LHCN-M2 (cell line): ENCODE measurements around the gene ADGRF1. TPM values are rescaled to one million over a fixed set of nuclear protein-coding genes. Genes with fewer than 3 reads are reported as not detected.
"Not testable (repeated sequence)": the region's sequence is repeated elsewhere in the genome, so short reads cannot be mapped to it uniquely, and the experiment has no call there.

ENCODE experiments used
- DNase-seq: peaks from one replicate; pipeline ENCODE4 v3.0.0-alpha.2; 2012; ENCODE audit warnings: low read depth
- total RNA-seq: library from RNA; depleted of rRNA; stranded (reverse); fragments of >200 nt; gene quantifications from 2 replicates; pipeline ENCODE4 v1.2.3, GENCODE V29; 2014

Gene ADGRF1
- total RNA-seq, 1 experiment from 2014 or later = not detected

DNA sequence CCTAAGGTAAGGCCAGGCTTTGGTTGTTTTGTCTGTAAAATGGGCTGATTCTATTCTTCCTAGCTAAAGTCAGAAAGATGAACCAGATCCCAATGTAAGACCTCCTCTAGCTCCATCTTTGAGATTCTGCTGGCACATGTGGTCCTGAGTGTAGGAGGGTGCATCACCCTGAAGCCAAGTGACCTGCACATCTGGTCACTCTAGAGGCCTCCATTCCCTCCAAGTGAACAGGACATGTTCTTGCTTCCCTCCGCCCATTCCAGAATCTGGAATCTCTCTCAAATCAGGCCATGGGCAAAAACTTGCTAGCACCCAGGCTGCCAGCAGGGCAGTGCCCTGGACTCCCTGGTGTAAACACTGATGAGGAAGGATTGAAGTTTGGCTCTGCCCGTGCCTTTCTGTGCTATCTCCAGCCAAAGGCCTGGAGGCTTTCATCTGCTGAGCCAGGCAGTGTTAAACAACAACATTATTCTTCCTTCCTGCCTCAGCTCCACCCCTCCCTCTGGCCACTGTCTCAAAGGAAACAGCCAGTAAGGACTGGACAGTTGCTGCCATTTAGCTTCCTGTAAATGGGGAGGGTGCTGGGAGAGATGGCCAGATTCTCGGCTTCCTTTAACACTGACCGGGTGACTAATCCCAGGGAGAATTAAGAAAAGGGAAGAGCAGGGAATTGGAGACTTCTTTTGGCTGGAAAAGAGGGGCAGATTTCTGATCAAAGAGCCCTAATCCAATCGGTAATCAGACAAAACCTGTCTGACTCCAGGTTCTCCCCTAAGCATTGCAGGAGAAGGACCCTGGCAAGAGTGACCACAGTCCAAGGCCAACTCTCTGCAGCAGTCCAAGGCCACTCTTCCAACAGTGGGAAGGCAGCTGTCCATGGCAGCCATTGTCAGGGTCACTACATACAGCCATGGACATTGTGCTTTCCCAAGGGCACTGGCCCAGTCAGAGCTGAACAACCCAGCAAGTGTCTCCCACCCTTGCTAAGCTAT lies 19.5 kb upstream of the ADGRF1 start:
- peak; percentile 35 for DNase-seq

DNA sequence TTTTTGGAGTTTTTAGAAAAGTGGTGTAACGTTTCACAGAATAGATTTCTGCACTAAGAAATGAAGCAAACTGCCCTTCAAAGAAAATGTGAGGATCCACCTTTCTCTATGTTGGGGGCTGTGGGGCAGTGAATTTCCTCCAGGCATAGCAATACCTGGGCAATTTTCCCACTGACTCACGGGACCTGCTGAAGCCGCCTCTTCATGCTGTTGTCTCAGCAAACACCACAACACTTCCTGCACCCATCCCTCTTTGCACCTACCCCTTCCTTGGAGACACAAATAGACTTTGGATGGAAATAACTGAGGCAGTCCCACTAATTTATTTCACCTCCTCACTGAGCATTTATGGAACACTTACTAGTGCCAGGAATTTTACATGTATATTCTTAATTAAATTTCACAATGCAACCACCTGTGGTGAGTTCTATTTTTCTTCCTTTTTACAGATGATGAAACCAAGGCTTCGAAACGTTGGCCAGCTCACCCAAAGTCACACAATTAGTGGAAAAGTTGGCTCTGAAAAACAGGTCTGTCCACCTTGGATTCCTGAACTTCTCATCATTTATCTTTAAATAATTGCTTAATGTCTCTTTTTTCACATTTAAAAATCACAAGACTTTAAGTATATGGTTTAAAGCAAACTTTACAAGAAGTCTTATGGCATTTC lies 17.2 kb upstream of the ADGRF1 start:
- DNase-seq = no peak

DNA sequence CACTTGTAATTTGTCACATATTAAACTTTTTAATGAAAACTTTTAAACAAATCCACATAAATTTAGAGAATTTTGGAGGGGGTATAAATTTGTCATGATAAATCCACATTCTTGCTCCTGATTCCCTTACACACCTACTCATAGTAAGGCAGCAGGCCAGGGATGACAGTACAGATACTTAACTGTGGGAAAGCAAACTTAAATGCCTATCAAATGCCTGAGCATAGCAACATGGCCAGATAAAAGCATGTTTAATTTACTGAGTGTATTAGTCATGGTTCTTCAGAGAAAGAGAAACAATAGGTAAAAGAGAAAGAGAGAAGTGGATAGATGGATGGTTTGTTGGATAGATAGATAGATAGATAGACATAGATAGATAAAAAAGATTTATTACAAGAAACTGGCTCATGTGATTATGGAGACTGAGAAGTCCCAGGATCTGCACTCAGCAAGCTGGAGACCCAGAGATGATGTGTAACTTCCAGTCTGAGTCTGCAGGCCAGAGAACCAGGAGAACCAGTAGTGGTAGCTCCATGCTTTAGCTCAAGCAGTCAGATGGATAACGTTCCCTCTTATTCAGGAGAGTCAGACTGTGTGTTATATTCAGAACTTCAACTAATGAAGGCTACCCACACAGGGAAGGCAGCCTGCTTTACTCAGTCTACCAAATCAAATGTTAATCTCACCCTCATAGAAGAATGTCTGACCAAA lies 15.9 kb upstream of the ADGRF1 start:
- DNase-seq = no peak

DNA sequence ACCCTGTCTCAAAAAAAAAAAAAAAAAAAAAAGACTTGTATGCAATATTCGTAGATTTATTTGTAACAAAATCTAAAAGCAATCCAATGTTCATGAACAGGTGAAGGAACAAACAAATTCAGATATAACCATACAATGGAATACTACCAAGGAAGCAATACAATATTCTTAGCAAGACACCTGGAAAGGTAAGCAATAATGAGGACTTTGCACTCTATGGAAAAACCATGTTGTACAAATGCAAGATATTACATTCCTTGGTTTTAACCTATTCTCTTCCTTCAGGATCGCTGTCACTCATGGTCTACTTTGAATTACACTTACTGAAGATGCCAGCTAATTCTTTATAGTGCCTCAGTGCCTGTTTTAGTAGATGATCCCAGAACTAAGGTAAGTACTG lies 14.7 kb upstream of the ADGRF1 start:
- DNase-seq = no peak

DNA sequence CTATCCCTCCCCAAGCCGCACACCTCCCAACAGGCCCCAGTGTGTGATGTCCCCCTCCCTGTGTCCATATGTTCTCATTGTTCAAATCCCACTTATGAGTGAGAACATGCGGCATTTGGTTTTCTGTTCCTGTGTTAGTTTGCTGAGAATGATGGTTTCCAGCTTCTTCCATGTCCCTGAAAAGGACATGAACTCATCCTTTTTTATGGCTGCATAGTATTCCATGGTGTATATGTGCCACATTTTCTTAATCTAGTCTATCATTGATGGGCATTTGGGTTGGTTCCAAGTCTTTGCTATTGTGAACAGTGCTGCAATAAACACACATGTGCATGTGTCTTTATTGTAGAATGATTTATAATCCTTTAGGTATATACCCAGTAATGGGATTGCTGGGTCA lies 12.2 kb upstream of the ADGRF1 start:
- not testable (repeated sequence) for DNase-seq

DNA sequence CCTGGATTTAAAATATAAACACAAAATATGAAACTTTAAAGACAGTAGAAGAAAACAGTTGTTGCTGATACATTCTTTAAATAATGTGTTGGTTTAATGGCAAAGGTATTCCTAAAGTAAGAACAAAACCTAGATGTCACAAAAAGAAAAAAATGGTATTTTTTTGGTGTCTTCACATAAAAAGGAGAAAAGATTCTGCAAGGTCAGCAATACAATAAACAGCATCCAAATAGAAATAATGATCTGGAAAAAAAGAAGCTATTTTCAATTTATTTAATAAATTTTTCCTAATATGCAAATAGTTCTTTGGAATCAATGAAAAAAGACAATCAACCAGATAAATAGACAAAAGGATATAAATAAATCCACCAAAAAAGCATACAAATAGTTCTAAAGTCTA lies 6.5 kb upstream of the ADGRF1 start:
- DNase-seq = no peak

DNA sequence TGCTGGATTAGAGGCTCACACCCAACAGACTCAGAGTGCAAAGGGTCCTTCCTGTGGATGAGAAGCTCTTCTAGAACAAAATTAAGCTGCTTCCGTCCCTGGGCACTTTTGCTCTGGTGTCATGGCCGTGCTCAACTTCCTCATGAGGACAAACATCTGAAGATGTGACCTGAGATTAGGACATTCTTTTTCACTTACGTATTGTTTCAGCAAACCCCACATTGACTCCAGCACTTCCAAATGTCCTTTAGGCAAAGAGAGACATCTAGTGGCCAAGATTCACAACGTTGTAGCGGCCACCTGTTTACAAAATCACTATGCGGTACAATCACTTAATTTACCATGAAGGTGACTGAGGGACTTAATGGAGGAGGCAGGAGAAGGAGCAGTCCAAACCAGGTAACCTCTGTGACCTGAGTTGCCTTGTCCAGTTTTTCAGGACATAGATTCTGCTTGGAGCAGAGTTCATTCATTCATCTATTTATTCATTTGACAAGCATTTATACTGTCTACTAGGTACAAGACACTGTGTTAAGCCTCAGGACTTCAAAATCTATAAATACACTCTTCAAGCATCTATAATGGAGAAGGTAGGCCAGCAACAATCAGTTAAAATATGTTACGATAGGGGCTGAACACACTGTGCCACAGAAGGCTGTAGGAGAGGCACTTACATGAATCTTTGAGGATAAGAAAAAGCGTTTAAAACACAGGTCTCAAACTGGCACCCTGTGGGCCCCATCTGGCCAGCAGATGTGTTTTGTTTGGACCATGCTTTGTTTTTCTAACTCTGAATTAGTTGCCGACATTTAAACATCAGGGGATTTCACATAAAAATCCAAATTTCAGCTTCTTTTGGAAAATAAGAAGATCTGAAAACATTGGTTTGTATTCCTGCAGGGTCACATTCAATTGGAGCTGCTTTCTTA lies 5.6 kb upstream of the ADGRF1 start:
- peak; percentile 68 for DNase-seq

DNA sequence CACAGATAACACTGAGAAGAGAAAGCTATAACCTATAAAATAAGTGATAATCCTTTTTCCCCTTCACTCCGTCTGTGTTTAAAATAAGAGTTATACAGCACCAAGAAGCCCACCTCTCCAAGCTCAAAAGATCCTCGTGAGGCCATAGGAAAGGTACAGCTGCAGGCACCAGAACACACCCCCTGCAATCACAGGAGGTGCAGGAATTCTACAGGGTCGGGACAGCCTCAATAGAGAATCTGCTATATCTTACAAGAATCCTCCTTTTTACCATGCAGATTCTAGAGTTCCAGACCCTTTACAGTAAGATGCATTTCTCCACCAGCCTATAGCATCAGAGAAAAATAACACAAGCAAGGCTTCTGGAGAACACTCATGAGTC lies 5.0 kb upstream of the ADGRF1 start:
- DNase-seq = no peak

DNA sequence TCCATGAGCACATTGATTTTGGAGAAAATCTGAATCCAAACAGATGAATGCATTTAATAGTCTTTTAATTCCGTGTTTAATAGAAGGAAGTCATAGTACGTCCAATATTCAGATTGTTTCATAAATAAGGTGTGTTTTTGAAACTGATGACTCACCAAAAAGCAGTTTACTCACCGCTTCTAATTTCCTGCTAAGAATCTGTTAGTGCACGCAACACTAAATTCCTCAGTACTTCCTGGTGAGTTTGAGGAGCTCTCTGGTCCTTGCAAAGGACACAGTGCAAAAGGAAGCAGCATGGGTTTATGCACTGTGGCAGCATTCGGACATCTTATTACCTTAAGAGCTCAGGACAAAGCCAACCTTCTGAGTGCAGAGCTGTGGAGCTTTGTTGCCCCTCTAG lies 2.3 kb upstream of the ADGRF1 start:
- peak; percentile 18 for DNase-seq

DNA sequence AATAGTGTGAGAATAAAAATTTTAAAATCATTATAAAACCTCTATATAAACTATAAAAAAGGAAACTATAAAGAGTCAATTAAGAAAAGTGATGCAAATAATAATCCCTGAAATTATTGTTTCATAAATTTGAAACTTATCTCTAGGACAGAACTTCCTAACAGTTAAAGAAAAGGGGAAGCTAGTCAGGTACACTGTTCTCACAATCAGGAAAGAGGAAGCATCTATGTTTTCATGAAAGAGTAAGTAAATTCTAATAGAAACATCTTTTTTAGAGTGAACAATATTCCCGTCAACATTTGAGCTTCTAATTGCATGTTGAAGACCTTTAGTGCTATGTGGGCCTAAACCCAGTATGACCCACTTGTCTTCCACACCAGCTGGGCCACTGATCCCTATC lies 1.2 kb upstream of the ADGRF1 start:
- DNase-seq = no peak

DNA sequence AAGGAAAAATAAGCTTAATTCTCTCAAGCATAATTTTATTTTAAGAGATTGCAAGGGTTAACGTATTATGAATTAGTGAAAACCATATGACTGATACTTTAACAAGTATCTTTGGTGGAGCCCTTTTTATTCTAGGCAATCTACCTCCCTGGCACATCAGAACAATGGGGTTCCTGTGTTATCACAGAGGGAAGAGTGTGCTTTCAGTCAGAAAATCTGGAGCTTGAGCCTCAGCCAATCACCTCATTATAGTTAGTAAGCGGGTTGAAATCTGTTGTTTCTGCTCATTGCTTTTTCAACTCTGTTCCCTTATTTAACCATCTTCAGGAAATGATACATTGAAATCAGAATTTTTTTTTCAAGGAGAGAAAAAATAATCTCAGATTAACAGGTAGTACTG lies 391 bp downstream of the ADGRF1 start:
- DNase-seq = no peak

DNA sequence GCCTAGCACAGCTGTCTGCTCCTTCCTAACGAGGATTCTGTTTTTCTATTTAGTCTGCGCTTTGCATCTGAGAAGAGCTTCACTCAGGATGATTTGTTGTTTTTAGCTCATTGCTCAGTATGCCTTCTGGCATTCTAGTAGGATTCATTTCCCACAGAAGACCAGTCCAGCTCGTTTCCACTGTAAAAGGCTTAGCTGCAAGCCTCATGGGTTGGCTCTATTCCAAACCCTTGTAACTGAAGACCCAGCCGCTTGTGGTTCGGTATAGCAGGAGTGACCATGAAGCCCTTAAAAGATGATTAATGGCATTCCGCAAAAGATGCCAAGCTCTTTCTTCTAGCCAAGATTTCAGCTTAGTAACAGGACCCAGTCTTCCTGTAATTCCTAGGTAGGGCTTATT lies 7.2 kb downstream of the ADGRF1 start:
- peak; percentile 98 for DNase-seq

DNA sequence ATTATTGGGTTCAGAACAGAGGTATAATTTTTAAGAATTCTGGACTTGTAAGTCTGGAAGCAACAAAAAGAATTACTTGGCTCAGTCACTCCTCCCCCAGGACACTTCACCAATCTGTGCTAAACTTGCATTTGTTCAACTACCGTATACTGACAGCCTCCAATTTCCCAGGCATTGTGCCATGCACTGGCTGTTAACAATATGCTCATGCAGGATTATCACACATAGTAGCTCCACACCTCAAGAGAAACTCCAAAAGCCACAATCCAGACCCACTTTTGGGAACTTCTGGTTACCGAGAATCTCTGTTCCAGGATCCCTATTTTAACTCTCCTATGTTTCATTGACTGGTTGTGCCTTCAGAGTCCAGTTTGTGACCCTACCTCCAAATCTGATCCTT lies 7.7 kb downstream of the ADGRF1 start:
- no peak for DNase-seq

DNA sequence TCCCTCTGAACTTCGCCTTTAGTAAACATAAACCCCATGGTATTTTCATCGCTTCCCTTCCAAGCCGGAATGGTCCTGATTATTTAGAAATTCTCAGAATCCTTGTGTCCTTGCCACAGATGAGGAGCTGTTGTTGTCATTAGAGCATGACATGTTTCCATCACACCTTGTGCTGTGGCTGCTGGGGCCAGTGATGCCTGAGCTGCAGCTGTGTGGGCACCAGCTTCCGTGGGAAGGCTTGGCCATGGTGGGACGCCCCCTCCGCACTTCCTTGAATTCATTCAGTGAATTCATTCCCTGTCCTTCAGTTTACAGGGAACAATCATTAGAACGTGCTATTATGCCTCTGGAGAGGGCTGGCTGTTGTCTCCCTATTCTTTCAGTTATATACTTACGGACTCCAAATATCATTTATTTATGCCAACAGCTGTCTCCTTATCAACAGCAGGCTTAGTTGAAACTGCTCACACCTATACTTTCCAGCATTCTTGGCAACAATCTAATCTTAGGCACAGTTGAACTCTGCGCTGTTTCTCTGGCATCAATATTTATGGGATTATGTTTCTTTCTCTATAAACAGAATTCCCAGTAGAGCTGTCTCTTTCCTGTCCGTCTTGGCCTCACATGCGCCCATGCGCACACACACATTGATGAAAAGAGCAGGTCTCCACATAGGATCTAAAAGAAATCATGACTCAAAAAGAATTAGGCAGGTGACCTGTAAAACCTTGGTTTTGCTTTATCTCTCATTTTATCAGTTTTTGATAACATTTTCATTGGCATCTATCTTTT lies 9.0 kb downstream of the ADGRF1 start:
- DNase-seq = no peak

DNA sequence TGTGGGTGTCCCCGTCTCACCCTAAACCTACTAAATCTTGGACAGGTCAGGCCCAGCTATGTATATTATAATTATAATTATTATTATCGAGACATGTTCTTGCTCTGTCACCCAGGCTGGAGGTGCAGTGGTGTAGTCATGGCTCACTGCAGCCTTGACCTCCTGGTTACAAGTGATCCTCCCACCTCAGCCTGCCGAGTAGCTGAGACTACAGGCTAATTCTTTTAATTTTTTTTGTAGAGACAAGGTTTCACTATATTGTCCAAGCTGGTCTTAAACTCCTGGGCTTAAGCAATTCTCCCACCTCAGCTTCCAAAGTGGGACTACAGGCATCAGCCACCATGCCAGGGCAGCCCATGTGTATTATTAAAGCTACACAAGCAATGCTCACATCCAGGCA lies 10.5 kb downstream of the ADGRF1 start:
- DNase-seq = no peak

DNA sequence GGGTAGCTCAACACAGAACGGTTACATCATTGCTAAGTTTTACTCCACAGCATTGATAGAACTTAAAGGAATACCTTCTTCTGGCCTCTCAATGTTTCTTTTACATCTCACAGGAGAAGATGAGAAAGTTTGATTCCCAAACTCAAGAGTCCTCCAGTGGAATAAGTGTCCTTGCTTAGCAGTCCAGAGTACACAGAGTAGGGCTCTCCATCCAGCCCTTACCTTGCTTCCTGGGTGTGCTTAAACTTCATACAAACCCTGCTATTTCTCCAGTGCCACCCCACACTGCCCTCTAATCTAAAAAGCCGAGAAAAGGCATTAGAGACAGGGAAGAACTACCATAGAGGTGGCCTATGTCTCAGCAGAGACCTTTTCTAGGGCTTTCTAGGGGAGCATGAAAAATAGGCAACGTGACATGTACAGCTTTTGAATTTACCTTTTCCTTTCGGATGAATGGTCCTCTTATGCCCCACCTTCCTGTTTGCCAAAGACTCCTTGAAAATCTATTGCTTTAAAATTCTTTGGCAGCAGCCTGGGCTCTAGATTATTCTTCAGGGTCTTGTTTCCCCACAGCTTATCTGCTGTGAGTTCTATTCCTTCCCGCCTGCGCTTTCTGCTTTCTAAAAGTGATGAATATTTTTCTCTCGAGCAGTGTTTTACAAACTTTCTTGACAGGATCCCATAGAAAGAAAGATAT lies 12.1 kb downstream of the ADGRF1 start:
- no peak for DNase-seq

DNA sequence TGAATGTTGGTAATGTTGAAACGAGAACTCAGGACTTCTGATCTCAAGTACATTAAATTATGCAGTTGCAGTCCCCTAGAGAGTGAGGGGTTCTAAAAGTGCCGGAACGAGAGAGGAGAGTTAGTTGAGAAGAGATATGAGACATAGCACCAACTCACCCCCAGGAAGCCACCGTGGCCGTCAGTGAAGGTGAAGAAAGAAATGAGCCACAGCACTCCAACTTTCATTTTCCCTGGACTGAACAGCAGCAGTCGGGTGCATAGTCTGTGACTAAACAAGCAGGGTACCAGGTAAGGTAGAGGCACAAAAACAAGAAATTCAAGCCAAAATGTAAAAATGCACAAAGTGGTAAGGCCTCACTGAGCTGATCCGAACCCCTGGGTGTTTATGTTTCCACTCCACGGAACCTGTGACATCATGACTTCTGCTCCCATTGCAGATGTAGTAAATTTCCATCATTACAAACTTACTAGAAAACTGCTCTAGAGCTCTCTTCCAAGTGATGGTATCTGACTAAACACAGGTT lies 13.2 kb downstream of the ADGRF1 start:
- no peak for DNase-seq

DNA sequence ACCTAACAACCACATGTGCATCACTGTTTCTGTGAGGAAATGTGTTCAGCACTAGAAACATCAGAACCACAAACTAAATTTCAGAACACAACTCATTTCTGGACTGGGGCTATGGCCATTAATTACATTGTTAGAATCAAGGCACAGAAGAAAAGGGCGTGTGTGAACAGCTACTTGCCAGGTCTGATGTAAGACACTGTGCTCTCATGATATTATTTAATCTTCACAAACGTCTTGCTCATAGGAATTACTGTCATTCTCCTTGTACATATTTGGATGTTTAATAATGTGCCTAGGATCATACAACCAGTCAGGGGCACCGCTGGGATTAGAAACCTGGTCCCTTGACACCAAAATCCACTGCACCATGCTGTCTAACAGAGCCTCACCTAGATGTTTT lies 14.8 kb downstream of the ADGRF1 start:
- DNase-seq = no peak

DNA sequence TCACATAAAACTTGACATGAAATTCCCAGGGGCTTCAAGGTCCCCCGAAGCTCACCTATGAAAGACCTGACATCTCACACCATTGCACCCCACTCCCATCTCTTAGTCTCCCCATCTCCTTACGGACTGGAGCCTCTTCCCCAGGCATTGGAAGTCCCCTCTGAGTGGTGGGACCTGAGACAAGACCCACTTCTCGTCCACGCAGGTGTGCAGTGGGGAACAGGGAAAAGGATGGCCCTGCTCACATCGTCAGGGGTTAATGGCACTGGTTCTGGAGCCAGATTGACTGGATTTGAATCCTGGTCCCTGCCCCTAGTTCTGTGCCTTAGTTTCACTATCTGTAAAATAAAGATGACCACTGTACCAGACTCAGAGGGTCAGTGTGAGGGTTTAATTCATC lies 15.5 kb downstream of the ADGRF1 start:
- DNase-seq = no peak

DNA sequence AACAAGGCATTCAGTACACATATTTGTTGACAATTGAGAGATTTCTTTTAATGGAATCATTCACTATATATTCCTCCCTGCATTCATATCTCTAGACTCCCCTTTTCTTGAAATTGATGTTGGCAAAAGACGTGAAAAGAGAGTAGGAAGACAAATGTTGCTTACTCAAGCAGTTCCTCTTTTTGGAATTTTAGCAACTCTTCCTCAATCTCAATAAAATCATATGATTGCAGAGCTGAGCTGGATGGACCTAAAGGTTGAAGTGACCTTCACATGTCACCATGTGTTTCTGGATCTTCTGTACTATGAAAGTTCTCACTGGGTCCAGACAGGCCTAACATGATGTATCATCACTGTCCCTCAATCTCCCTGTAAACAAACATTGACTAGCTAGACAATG lies 18.6 kb downstream of the ADGRF1 start:
- no peak for DNase-seq
